ENCODE data around the gene PTGR3.

- TF ChIP-seq POLR2A (IDR thresholded peaks at IDR 0.05), result no peak
- TF ChIP-seq EP300 (IDR thresholded peaks at IDR 0.05), result no peak
- TF ChIP-seq CTCF (IDR thresholded peaks at IDR 0.05), result no peak
Observed at GRCh38 chr18:75252136-75252535, 43.2 kb upstream of the PTGR3 start.
